CD4-positive, CD25-positive, alpha-beta regulatory T cell (primary cell): ENCODE measurements around the gene AANAT. TPM values are rescaled to one million over a fixed set of nuclear protein-coding genes. Genes with fewer than 3 reads are reported as not detected.
A peak's percentile ranks its signal among the peaks of the same experiment; 100 is the strongest.
"Not testable (repeated sequence)": the region's sequence is repeated elsewhere in the genome, so short reads cannot be mapped to it uniquely, and the experiment has no call there.

Experiments used
- ATAC-seq, 2 donors: fragments of 150-1000 bp; cut with Tn5 transposase; one replicate each; pipeline ENCODE4 v1.10.0; 2021; ENCODE audit warnings: low read depth in 2 of 2, moderate number of reproducible peaks in 2 of 2, moderate library complexity in 1 of 2
- DNase-seq, 3 donors: peaks; one replicate each; pipeline versions ENCODE4 v3.0.0 to v3.0.0-alpha.2; 2012 to 2022; ENCODE audit warnings: mixed read lengths in 1 of 3
- H3K27ac ChIP-seq: one replicate; pipeline ENCODE4 v1.7.0; 2013; ENCODE audit warnings: mild to moderate bottlenecking, low read length; ENCODE audit not compliant: insufficient read depth, poor library complexity, severe bottlenecking
- H3K27me3 ChIP-seq: one replicate; pipeline ENCODE4 v1.7.0; 2013; ENCODE audit warnings: low read length; ENCODE audit not compliant: control insufficient read depth, insufficient read depth
- H3K36me3 ChIP-seq: one replicate; pipeline ENCODE4 v1.7.0; 2013; ENCODE audit warnings: mild to moderate bottlenecking, low read length, moderate library complexity; ENCODE audit not compliant: control insufficient read depth, insufficient read depth
- H3K4me1 ChIP-seq: 2 replicates; pipeline ENCODE4 v1.7.0; 2013; ENCODE audit warnings: mild to moderate bottlenecking, low read length; ENCODE audit not compliant: insufficient read depth, control insufficient read depth, poor library complexity, severe bottlenecking
- H3K4me3 ChIP-seq: one replicate; pipeline ENCODE4 v1.7.0; 2013; ENCODE audit warnings: low read depth, mild to moderate bottlenecking, low read length, moderate library complexity
- H3K9me3 ChIP-seq, 2 experiments: 1 replicate in 1 of 2; 2 replicates in 1 of 2; pipeline ENCODE4 v1.7.0; 2013; ENCODE audit warnings: low read length in 2 of 2, mild to moderate bottlenecking in 1 of 2, moderate library complexity in 1 of 2; ENCODE audit not compliant: control insufficient read depth in 2 of 2
- H3K27ac Mint-ChIP-seq, 3 donors: one replicate each; pipeline ENCODE4 v1.8.0; 2020 to 2022; ENCODE audit warnings: mild to moderate bottlenecking in 3 of 3, mixed read lengths in 3 of 3, moderate library complexity in 2 of 3
- H3K27me3 Mint-ChIP-seq: one replicate; pipeline ENCODE4 v1.8.0; 2022; ENCODE audit warnings: mild to moderate bottlenecking, mixed read lengths
- H3K36me3 Mint-ChIP-seq: one replicate; pipeline ENCODE4 v1.8.0; 2020; ENCODE audit warnings: mixed read lengths
- H3K4me1 Mint-ChIP-seq, 4 donors: one replicate each; pipeline ENCODE4 v1.8.0; 2020 to 2022; ENCODE audit warnings: mixed read lengths in 4 of 4, mild to moderate bottlenecking in 1 of 4
- H3K4me3 Mint-ChIP-seq, 4 donors: one replicate each; pipeline ENCODE4 v1.8.0; 2020 to 2022; ENCODE audit warnings: mild to moderate bottlenecking in 4 of 4, mixed read lengths in 4 of 4, moderate library complexity in 3 of 4
- H3K9me3 Mint-ChIP-seq, 7 donors: one replicate each; pipeline ENCODE4 v1.8.0; 2020 to 2022; ENCODE audit warnings: mixed read lengths in 7 of 7, mild to moderate bottlenecking in 3 of 7, moderate library complexity in 2 of 7
- polyA plus RNA-seq, 4 donors: library from polyadenylated mRNA; unstranded; fragments of 300-500 nt; fragmentation: Illumina TruSeq; gene quantifications; one replicate each; pipeline ENCODE4 v1.2.3, GENCODE V29; 2021
- total RNA-seq: library from RNA; stranded (reverse); gene quantifications from one replicate; pipeline ENCODE4 v1.2.3, GENCODE V29; 2022

The AANAT gene
- total and polyA plus RNA-seq, 5 donors from 2014 or later, result not detected

DNA sequence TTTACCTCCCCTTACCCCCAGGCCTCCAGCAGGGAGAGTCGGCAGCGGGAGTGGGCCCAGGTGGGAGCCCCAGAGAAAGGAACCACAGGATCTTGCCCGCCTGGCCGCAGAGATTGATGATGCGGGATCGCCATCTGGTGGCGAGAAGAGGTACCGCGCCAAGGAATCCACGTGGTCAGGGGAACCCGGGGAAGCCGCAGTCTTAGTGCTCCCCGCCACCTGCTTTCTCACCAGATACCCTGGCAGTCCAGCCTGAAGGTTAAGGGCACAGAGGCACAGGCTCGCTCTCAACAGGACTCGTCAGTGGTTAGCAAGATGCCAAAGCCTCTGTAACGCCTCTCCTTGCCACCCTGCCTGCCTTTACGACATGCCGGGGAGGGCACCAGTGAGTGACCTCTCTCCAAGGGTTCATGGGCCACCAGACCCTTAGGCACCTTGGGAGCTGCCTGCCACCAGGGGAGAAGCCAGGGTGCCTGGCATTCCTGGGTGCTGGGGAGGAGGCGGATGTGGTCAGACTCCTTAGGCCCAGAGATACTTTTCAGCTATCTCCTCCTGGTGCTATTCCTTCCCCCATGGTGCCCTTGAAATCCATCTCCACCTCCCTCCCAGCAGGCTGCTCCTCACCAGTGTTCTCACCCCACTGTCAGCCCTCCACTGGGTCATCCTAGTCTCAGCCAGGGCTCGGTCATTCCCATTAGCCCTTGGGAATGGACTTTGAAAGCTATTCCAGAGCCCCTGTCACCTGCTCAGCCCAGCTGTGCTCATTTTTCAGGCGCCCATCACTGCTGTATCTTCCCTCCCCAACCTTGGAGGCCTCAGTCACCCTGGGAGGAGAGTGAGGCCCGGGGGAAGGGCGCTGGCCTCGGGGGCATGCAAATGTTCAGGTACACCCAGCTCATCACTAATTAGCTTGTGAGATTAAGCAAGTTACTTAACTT, 39.3 kb downstream of the AANAT start:
- peak overlapping the region; percentile 31 to 67 (median 52) for H3K27ac Mint-ChIP-seq
- no peaks in the 10 kb centered on the region for H3K36me3 Mint-ChIP-seq
- no peak overlapping the region for H3K27ac ChIP-seq

DNA sequence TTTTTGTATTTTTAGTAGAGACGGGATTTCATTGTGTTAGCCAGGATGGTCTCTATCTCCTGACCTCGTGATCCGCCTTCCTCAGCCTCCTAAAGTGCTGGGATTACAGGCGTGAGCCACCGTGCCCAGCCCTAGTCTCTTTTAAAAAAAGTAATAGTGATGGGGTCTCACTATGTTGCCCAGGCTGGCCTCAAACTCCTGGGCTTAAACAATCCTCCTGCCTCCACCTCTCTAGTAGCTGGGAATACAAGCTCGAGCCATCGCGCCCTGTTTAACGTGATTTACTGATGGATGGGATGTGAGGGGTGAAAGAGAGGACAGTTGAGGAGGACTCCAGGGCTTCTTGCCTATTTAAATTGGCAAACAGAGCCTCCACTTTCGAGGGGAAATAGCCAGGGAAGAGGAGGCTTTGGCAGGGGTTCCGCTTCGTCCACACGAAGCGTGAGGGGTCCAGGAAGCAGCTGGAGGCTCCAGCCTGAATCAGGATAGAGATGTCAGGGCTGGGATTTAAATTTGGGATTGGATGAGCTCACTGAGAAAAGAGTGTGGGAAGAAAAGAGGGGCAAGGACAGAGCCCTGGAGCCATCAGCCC, 41.2 kb downstream of the AANAT start:
- not testable (repeated sequence) for H3K36me3 Mint-ChIP-seq, H3K9me3 Mint-ChIP-seq, H3K27me3 ChIP-seq, H3K4me3 Mint-ChIP-seq, DNase-seq, H3K27ac ChIP-seq, ATAC-seq, H3K4me3 ChIP-seq, H3K36me3 ChIP-seq, H3K9me3 ChIP-seq
- peaks cover 0 to 32% (median 13%) of the 10 kb centered on the region in 4 donors for H3K4me1 Mint-ChIP-seq
- H3K27me3 Mint-ChIP-seq, result peaks cover 14% of the 10 kb centered on the region
- H3K27ac Mint-ChIP-seq, result peak overlapping the region in 1 of 3 donors; percentile 76
- peaks cover 10% of the 10 kb centered on the region for H3K4me1 ChIP-seq

More for the DNA sequence above, 39.3 kb downstream of the AANAT start:
- Histone ChIP-seq H3K27me3 (no peaks in the 10 kb centered on the region), H3K4me3 (no peak overlapping the region), H3K9me3 (no peaks in the 10 kb centered on the region), H3K36me3 (no peaks in the 10 kb centered on the region), H3K4me1 (peaks cover 13% of the 10 kb centered on the region)
- peaks cover 14% of the 10 kb centered on the region for H3K27me3 Mint-ChIP-seq
- H3K4me3 Mint-ChIP-seq, result peak overlapping the region in 2 of 4 donors; percentile 41 to 51
- peak; percentile 77 to 84 for ATAC-seq
- peak; percentile 78 to 87 (median 82) for DNase-seq
- peaks cover 0 to 26% (median 10%) of the 10 kb centered on the region in 4 donors for H3K4me1 Mint-ChIP-seq
- H3K9me3 Mint-ChIP-seq, result no peaks in the 10 kb centered on the region

GRCh38 chr17:76510831-76511244, 43.4 kb downstream of the AANAT start:
- DNase-seq, result no peak
- ATAC-seq, result no peak
- peaks cover 0 to 44% (median 23%) of the 10 kb centered on the region in 4 donors for H3K4me1 Mint-ChIP-seq
- no peak overlapping the region for H3K4me3 ChIP-seq
- peak overlapping the region in 1 of 4 donors; percentile 68 for H3K4me3 Mint-ChIP-seq
- H3K27me3 ChIP-seq, result no peaks in the 10 kb centered on the region
- H3K27ac Mint-ChIP-seq, result peak overlapping the region in 2 of 3 donors; percentile 50 to 60
- no peak overlapping the region for H3K27ac ChIP-seq
- no peaks in the 10 kb centered on the region for H3K36me3 ChIP-seq
- H3K27me3 Mint-ChIP-seq, result peaks cover 14% of the 10 kb centered on the region
- H3K36me3 Mint-ChIP-seq, result no peaks in the 10 kb centered on the region
- H3K4me1 ChIP-seq, result peaks cover 31% of the 10 kb centered on the region
- H3K9me3 Mint-ChIP-seq, result no peaks in the 10 kb centered on the region
- H3K9me3 ChIP-seq, result no peaks in the 10 kb centered on the region

DNA sequence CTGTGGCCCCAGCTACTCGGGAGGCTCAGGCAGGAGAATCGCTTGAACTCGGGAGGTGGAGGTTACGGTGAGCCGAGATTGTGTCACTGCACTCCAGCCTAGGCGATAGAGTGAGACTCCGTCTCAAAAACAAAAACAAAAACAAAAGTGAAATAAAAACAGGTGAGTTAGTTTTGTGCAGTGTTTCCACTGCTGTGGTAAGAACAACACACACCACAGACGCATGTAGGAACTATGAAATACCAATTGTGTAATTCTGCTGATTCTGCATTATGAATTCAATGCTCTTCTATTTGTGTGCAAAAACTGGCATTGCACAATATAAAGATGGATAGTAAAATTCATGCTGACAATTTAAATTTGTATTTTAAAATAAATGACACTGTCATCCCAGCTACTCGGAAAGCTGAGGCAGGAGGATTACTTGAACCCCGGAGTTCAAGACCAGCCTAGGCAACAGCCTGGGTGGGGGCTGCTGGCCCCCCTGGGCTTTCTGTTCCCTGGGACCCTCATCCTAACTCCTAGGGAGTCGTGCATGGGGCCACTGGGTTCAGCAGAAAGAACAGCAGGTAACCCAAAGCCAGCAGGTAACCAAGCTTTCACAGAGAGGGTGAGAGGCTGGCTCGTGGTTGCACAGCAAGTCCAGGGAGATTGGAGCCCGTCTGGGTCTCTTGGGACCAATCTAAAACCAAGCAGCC, 44.4 kb downstream of the AANAT start:
- Histone ChIP-seq H3K36me3 (no peaks in the 10 kb centered on the region), H3K27me3 (no peaks in the 10 kb centered on the region), H3K4me3 (no peak overlapping the region), H3K4me1 (peaks cover 32% of the 10 kb centered on the region), H3K9me3 (no peaks in the 10 kb centered on the region), H3K27ac (peak overlapping the region; percentile 2)
- no peaks in the 10 kb centered on the region for H3K36me3 Mint-ChIP-seq
- DNase-seq (peak in 1 of 3 donors; percentile 15), ATAC-seq (no peak)
- H3K4me1 Mint-ChIP-seq, result peaks cover 0 to 48% (median 22%) of the 10 kb centered on the region in 4 donors
- H3K27ac Mint-ChIP-seq, result peak overlapping the region in 2 of 3 donors; percentile 50 to 60
- peaks cover 11% of the 10 kb centered on the region for H3K27me3 Mint-ChIP-seq
- peak overlapping the region in 2 of 4 donors; percentile 24 to 68 for H3K4me3 Mint-ChIP-seq
- no peaks in the 10 kb centered on the region for H3K9me3 Mint-ChIP-seq

GRCh38 chr17:76512366-76513305, 45.2 kb downstream of the AANAT start:
- H3K4me1 ChIP-seq, result peaks cover 32% of the 10 kb centered on the region
- Mint-ChIP-seq H3K4me3 (peak overlapping the region in 1 of 4 donors; percentile 72), H3K27me3 (peaks cover 11% of the 10 kb centered on the region), H3K4me1 (peaks cover 0 to 49% (median 22%) of the 10 kb centered on the region in 4 donors), H3K9me3 (no peaks in the 10 kb centered on the region), H3K36me3 (no peaks in the 10 kb centered on the region), H3K27ac (peak overlapping the region; percentile 88 to 99 (median 95))
- H3K36me3 ChIP-seq, result no peaks in the 10 kb centered on the region
- ATAC-seq (no peak), DNase-seq (no peak)
- H3K27ac ChIP-seq, result peak overlapping the region; percentile 2
- H3K9me3 ChIP-seq, result no peaks in the 10 kb centered on the region
- no peak overlapping the region for H3K4me3 ChIP-seq
- no peaks in the 10 kb centered on the region for H3K27me3 ChIP-seq

- Histone ChIP-seq H3K4me1 (peaks cover 32% of the 10 kb centered on the region), H3K27ac (no peak overlapping the region), H3K9me3 (no peaks in the 10 kb centered on the region), H3K27me3 (no peaks in the 10 kb centered on the region), H3K4me3 (no peak overlapping the region), H3K36me3 (no peaks in the 10 kb centered on the region)
- peaks cover 11% of the 10 kb centered on the region for H3K27me3 Mint-ChIP-seq
- no peaks in the 10 kb centered on the region for H3K9me3 Mint-ChIP-seq
- ATAC-seq, result no peak
- H3K27ac Mint-ChIP-seq, result peak overlapping the region; percentile 88 to 99 (median 95)
- H3K4me1 Mint-ChIP-seq, result peaks cover 0 to 55% (median 22%) of the 10 kb centered on the region in 4 donors
- DNase-seq, result no peak
- peak overlapping the region in 1 of 4 donors; percentile 72 for H3K4me3 Mint-ChIP-seq
- no peaks in the 10 kb centered on the region for H3K36me3 Mint-ChIP-seq
Measured at GRCh38 chr17:76513306-76513692, 45.9 kb downstream of the AANAT start.
